Dendritic cell treated with granulocyte-macrophage colony-stimulating factor and Interleukin-4, amounts not matched to agents 40 ng/mL and 50 ng/mL, for 4 days (primary cell): Measurements from ENCODE around the gene PCSK5.
"Not testable (repeated sequence)": the region's sequence is repeated elsewhere in the genome, so short reads cannot be mapped to it uniquely, and the experiment has no call there.

ENCODE experiments used
- H3K27ac Mint-ChIP-seq: one replicate; pipeline ENCODE4 v1.8.0; 2022; ENCODE audit warnings: mild to moderate bottlenecking, mixed read lengths
- H3K27me3 Mint-ChIP-seq: one replicate; pipeline ENCODE4 v1.8.0; 2022; ENCODE audit warnings: mild to moderate bottlenecking, mixed read lengths
- H3K36me3 Mint-ChIP-seq: one replicate; pipeline ENCODE4 v1.8.0; 2022; ENCODE audit warnings: low read depth, mixed read lengths
- H3K4me1 Mint-ChIP-seq: one replicate; pipeline ENCODE4 v1.8.0; 2022; ENCODE audit warnings: low read depth, mixed read lengths
- H3K4me3 Mint-ChIP-seq: one replicate; pipeline ENCODE4 v1.8.0; 2022; ENCODE audit warnings: mild to moderate bottlenecking, moderate library complexity, mixed read lengths
- H3K9me3 Mint-ChIP-seq: one replicate; pipeline ENCODE4 v1.8.0; 2022; ENCODE audit warnings: mixed read lengths
- intact Hi-C: fragments of 100-400 bp; cut with micrococcal nuclease; formaldehyde crosslinking; loops from one replicate; pipeline ENCODE4 v1.15.0; 2022

Gene PCSK5

GRCh38 chr9:76359766-76360165 lies 469.3 kb downstream of the PCSK5 start:
- peak overlapping the region; percentile 93 for H3K27ac Mint-ChIP-seq
- H3K4me3 Mint-ChIP-seq: no peak overlapping the region
- intact Hi-C loops: loop anchor here (5.0 kb wide), 1 partner anchor 33 kb away; the partner anchor contains the start of gene RFK
- no peaks in the 10 kb centered on the region for H3K36me3 Mint-ChIP-seq
- peaks cover 40% of the 10 kb centered on the region for H3K4me1 Mint-ChIP-seq
- H3K27me3 Mint-ChIP-seq: no peaks in the 10 kb centered on the region
- no peaks in the 10 kb centered on the region for H3K9me3 Mint-ChIP-seq

- intact Hi-C loops, H3K27me3 Mint-ChIP-seq, H3K36me3 Mint-ChIP-seq, H3K9me3 Mint-ChIP-seq, H3K4me3 Mint-ChIP-seq: not testable (repeated sequence)
- H3K4me1 Mint-ChIP-seq: peaks cover 39% of the 10 kb centered on the region
- peak overlapping the region; percentile 83 for H3K27ac Mint-ChIP-seq
These were observed 472.0 kb downstream of the PCSK5 start for GRCh38 chr9:76362332-76363031.

- no peaks in the 10 kb centered on the region for H3K9me3 Mint-ChIP-seq
- peaks cover 34% of the 10 kb centered on the region for H3K4me1 Mint-ChIP-seq
- no peak overlapping the region for H3K4me3 Mint-ChIP-seq
- intact Hi-C loops: no loop called here
- no peaks in the 10 kb centered on the region for H3K36me3 Mint-ChIP-seq
- H3K27ac Mint-ChIP-seq: peak overlapping the region; percentile 83
- H3K27me3 Mint-ChIP-seq: no peaks in the 10 kb centered on the region
These were observed 472.5 kb downstream of the PCSK5 start for GRCh38 chr9:76363032-76363395.

GRCh38 chr9:76365028-76365427 lies 474.6 kb downstream of the PCSK5 start:
- peaks cover 13% of the 10 kb centered on the region for H3K4me1 Mint-ChIP-seq
- H3K9me3 Mint-ChIP-seq: no peaks in the 10 kb centered on the region
- no peak overlapping the region for H3K4me3 Mint-ChIP-seq
- H3K36me3 Mint-ChIP-seq: no peaks in the 10 kb centered on the region
- intact Hi-C loops: no loop called here
- no peaks in the 10 kb centered on the region for H3K27me3 Mint-ChIP-seq
- H3K27ac Mint-ChIP-seq: no peak overlapping the region

- H3K9me3 Mint-ChIP-seq: no peaks in the 10 kb centered on the region
- intact Hi-C loops: no loop called here
- peaks cover 13% of the 10 kb centered on the region for H3K4me1 Mint-ChIP-seq
- H3K36me3 Mint-ChIP-seq: no peaks in the 10 kb centered on the region
- no peak overlapping the region for H3K4me3 Mint-ChIP-seq
- H3K27me3 Mint-ChIP-seq: no peaks in the 10 kb centered on the region
- no peak overlapping the region for H3K27ac Mint-ChIP-seq
These were observed 475.8 kb downstream of the PCSK5 start for GRCh38 chr9:76366275-76366674.

- no peaks in the 10 kb centered on the region for H3K27me3 Mint-ChIP-seq
- peaks cover 19% of the 10 kb centered on the region for H3K4me1 Mint-ChIP-seq
- H3K9me3 Mint-ChIP-seq: no peaks in the 10 kb centered on the region
- H3K4me3 Mint-ChIP-seq: no peak overlapping the region
- intact Hi-C loops: no loop called here
- no peak overlapping the region for H3K27ac Mint-ChIP-seq
- no peaks in the 10 kb centered on the region for H3K36me3 Mint-ChIP-seq
These were observed 479.1 kb downstream of the PCSK5 start for GRCh38 chr9:76369583-76369982.

GRCh38 chr9:76370396-76371023 lies 480.0 kb downstream of the PCSK5 start:
- Mint-ChIP-seq H3K4me1 (peaks cover 29% of the 10 kb centered on the region), H3K27ac (no peak overlapping the region), H3K9me3 (no peaks in the 10 kb centered on the region), H3K27me3 (no peaks in the 10 kb centered on the region), H3K36me3 (no peaks in the 10 kb centered on the region), H3K4me3 (no peak overlapping the region)
- intact Hi-C loops: no loop called here

- Mint-ChIP-seq H3K36me3 (no peaks in the 10 kb centered on the region), H3K27ac (no peak overlapping the region), H3K9me3 (no peaks in the 10 kb centered on the region), H3K4me3 (no peak overlapping the region), H3K27me3 (no peaks in the 10 kb centered on the region), H3K4me1 (peaks cover 31% of the 10 kb centered on the region)
- intact Hi-C loops: no loop called here
These were observed 481.4 kb downstream of the PCSK5 start for GRCh38 chr9:76371901-76372300.

GRCh38 chr9:76372336-76372735 lies 481.9 kb downstream of the PCSK5 start:
- H3K27ac Mint-ChIP-seq: no peak overlapping the region
- no peaks in the 10 kb centered on the region for H3K9me3 Mint-ChIP-seq
- H3K4me1 Mint-ChIP-seq: peaks cover 31% of the 10 kb centered on the region
- H3K27me3 Mint-ChIP-seq: no peaks in the 10 kb centered on the region
- H3K4me3 Mint-ChIP-seq: no peak overlapping the region
- no peaks in the 10 kb centered on the region for H3K36me3 Mint-ChIP-seq
- intact Hi-C loops: no loop called here

GRCh38 chr9:76373173-76373783 lies 482.8 kb downstream of the PCSK5 start:
- Mint-ChIP-seq H3K27ac (no peak overlapping the region), H3K27me3 (no peaks in the 10 kb centered on the region), H3K36me3 (no peaks in the 10 kb centered on the region), H3K4me3 (no peak overlapping the region), H3K9me3 (no peaks in the 10 kb centered on the region), H3K4me1 (peaks cover 31% of the 10 kb centered on the region)
- intact Hi-C loops: no loop called here

GRCh38 chr9:76373784-76374474 lies 483.5 kb downstream of the PCSK5 start:
- H3K27ac Mint-ChIP-seq: no peak overlapping the region
- peaks cover 31% of the 10 kb centered on the region for H3K4me1 Mint-ChIP-seq
- intact Hi-C loops: no loop called here
- no peaks in the 10 kb centered on the region for H3K9me3 Mint-ChIP-seq
- no peaks in the 10 kb centered on the region for H3K36me3 Mint-ChIP-seq
- no peak overlapping the region for H3K4me3 Mint-ChIP-seq
- H3K27me3 Mint-ChIP-seq: no peaks in the 10 kb centered on the region

- no peaks in the 10 kb centered on the region for H3K36me3 Mint-ChIP-seq
- intact Hi-C loops: no loop called here
- H3K27me3 Mint-ChIP-seq: no peaks in the 10 kb centered on the region
- peak overlapping the region; percentile 3 for H3K27ac Mint-ChIP-seq
- H3K4me1 Mint-ChIP-seq: peaks cover 38% of the 10 kb centered on the region
- no peaks in the 10 kb centered on the region for H3K9me3 Mint-ChIP-seq
- H3K4me3 Mint-ChIP-seq: no peak overlapping the region
These were observed 484.5 kb downstream of the PCSK5 start for GRCh38 chr9:76374783-76375559.

- Mint-ChIP-seq H3K4me3 (no peak overlapping the region), H3K27ac (no peak overlapping the region), H3K36me3 (peaks cover 3% of the 10 kb centered on the region), H3K27me3 (no peaks in the 10 kb centered on the region), H3K9me3 (peaks cover 1% of the 10 kb centered on the region), H3K4me1 (peaks cover 31% of the 10 kb centered on the region)
- intact Hi-C loops: no loop called here
These were observed 487.3 kb downstream of the PCSK5 start for GRCh38 chr9:76377791-76378190.
